Measurements from ENCODE around the gene HIGD1C.

The HIGD1C gene

GRCh38 chr12:50933459-50934124, 18.8 kb upstream of the HIGD1C start:
- peaks cover 15% of the 10 kb centered on the region for H3K9me3 ChIP-seq (ENCODE audit: low read length)
- peak overlapping the region; percentile 51 for H3K27ac ChIP-seq (ENCODE audit: low read depth, low read length, poor library complexity, severe bottlenecking)
- H3K4me1 ChIP-seq (ENCODE audit: insufficient read depth, low read length, severe bottlenecking), result peaks cover 35% of the 10 kb centered on the region
- TF ChIP-seq, protein P1, sequence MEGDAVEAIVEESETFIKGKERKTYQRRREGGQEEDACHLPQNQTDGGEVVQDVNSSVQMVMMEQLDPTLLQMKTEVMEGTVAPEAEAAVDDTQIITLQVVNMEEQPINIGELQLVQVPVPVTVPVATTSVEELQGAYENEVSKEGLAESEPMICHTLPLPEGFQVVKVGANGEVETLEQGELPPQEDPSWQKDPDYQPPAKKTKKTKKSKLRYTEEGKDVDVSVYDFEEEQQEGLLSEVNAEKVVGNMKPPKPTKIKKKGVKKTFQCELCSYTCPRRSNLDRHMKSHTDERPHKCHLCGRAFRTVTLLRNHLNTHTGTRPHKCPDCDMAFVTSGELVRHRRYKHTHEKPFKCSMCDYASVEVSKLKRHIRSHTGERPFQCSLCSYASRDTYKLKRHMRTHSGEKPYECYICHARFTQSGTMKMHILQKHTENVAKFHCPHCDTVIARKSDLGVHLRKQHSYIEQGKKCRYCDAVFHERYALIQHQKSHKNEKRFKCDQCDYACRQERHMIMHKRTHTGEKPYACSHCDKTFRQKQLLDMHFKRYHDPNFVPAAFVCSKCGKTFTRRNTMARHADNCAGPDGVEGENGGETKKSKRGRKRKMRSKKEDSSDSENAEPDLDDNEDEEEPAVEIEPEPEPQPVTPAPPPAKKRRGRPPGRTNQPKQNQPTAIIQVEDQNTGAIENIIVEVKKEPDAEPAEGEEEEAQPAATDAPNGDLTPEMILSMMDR (IDR thresholded peaks at IDR 0.05; ENCODE audit: low read length), result no peak
- TF ChIP-seq EZH2 (IDR thresholded peaks at IDR 0.05; ENCODE audit: borderline replicate concordance, low read length), result no peak
- no peaks in the 10 kb centered on the region for H3K27me3 ChIP-seq (ENCODE audit: insufficient read depth, low read length)
- H3K9me2 ChIP-seq (ENCODE audit: low read depth, low read length), result no peaks in the 10 kb centered on the region
- no peak overlapping the region for H3K4me3 ChIP-seq (ENCODE audit: low read depth, low read length, poor library complexity, severe bottlenecking)
- H3K4me2 ChIP-seq (ENCODE audit: low read length), result no peak overlapping the region
- H3F3A ChIP-seq (ENCODE audit: insufficient read depth, low read length), result no peaks in the 10 kb centered on the region
- no peak overlapping the region for H3K9ac ChIP-seq (ENCODE audit: low read length)
- peaks cover 65% of the 10 kb centered on the region for H3K36me3 ChIP-seq (ENCODE audit: insufficient read depth, low read length)
- H3K79me2 ChIP-seq (ENCODE audit: insufficient read depth, low read length), result peaks cover 13% of the 10 kb centered on the region
- H2AFZ ChIP-seq (ENCODE audit: low read length), result no peak overlapping the region
- H4K20me1 ChIP-seq (ENCODE audit: insufficient read depth, low read length), result no peaks in the 10 kb centered on the region

- Histone ChIP-seq H3K4me2 (ENCODE audit: low read length) (no peak overlapping the region), H3K36me3 (ENCODE audit: insufficient read depth, low read length) (peaks cover 57% of the 10 kb centered on the region), H2AFZ (ENCODE audit: low read length) (no peak overlapping the region), H3K9ac (ENCODE audit: low read length) (no peak overlapping the region), H3K79me2 (ENCODE audit: insufficient read depth, low read length) (peaks cover 5% of the 10 kb centered on the region; the same call in 1 of the 2 replicates), H3K9me2 (ENCODE audit: low read depth, low read length) (no peaks in the 10 kb centered on the region), H3K4me3 (ENCODE audit: low read depth, low read length, poor library complexity, severe bottlenecking) (no peak overlapping the region), H3K27ac (ENCODE audit: low read depth, low read length, poor library complexity, severe bottlenecking) (peak overlapping the region; percentile 51), H3K4me1 (ENCODE audit: insufficient read depth, low read length, severe bottlenecking) (peaks cover 27% of the 10 kb centered on the region), H4K20me1 (ENCODE audit: insufficient read depth, low read length) (no peaks in the 10 kb centered on the region), H3K27me3 (ENCODE audit: insufficient read depth, low read length) (no peaks in the 10 kb centered on the region), H3K9me3 (ENCODE audit: low read length) (peaks cover 15% of the 10 kb centered on the region), H3F3A (ENCODE audit: insufficient read depth, low read length) (no peaks in the 10 kb centered on the region)
- TF ChIP-seq EZH2 (IDR thresholded peaks at IDR 0.05; ENCODE audit: borderline replicate concordance, low read length), result no peak
- TF ChIP-seq, protein P1 (IDR thresholded peaks at IDR 0.05; ENCODE audit: low read length), result no peak
Observed at GRCh38 chr12:50934371-50934851, 17.9 kb upstream of the HIGD1C start.

GRCh38 chr12:50934981-50935807, 17.1 kb upstream of the HIGD1C start:
- Histone ChIP-seq H3K9me2 (ENCODE audit: low read depth, low read length) (no peaks in the 10 kb centered on the region), H3F3A (ENCODE audit: insufficient read depth, low read length) (no peaks in the 10 kb centered on the region), H2AFZ (ENCODE audit: low read length) (no peak overlapping the region), H3K4me3 (ENCODE audit: low read depth, low read length, poor library complexity, severe bottlenecking) (no peak overlapping the region), H3K9me3 (ENCODE audit: low read length) (peaks cover 15% of the 10 kb centered on the region), H3K27me3 (ENCODE audit: insufficient read depth, low read length) (no peaks in the 10 kb centered on the region), H4K20me1 (ENCODE audit: insufficient read depth, low read length) (no peaks in the 10 kb centered on the region), H3K4me1 (ENCODE audit: insufficient read depth, low read length, severe bottlenecking) (peaks cover 20% of the 10 kb centered on the region), H3K79me2 (ENCODE audit: insufficient read depth, low read length) (no peaks in the 10 kb centered on the region), H3K4me2 (ENCODE audit: low read length) (no peak overlapping the region), H3K9ac (ENCODE audit: low read length) (no peak overlapping the region), H3K27ac (ENCODE audit: low read depth, low read length, poor library complexity, severe bottlenecking) (peak overlapping the region; percentile 51), H3K36me3 (ENCODE audit: insufficient read depth, low read length) (peaks cover 49% of the 10 kb centered on the region)
- TF ChIP-seq EZH2 (IDR thresholded peaks at IDR 0.05; ENCODE audit: borderline replicate concordance, low read length), result no peak
- TF ChIP-seq, protein P1 (IDR thresholded peaks at IDR 0.05; ENCODE audit: low read length), result no peak
